IMR-90 (cell line): ENCODE data around the gene TTC28. TPM values are rescaled to one million over a fixed set of nuclear protein-coding genes. Genes with fewer than 3 reads are reported as not detected.
A peak's percentile ranks its signal among the peaks of the same experiment; 100 is the strongest.

ENCODE experiments used
- ATAC-seq: fragments of 200-7000 bp; cut with Tn5 transposase; 2 replicates; pipeline ENCODE4 v1.9.1; 2020; ENCODE audit warnings: low read depth, mild to moderate bottlenecking, moderate library complexity
- BruUV-seq: library from RNA; stranded (reverse); fragments of 400-500 nt; replicated peaks from 2 replicates; lab custom pipeline; 2021; lab: Mats Ljungman, UMichigan
- CTCF ChIA-PET: fragments of 300-600 bp; formaldehyde crosslinking; extraction: SDS; loops from one replicate; lab custom pipeline; 2021; ENCODE audit warnings: antibody characterized with exemption; lab: Yijun Ruan, JAX
- POLR2A ChIA-PET: fragments of 300-600 bp; sonication (Branson Sonifier 250); formaldehyde crosslinking; loops from one replicate; lab custom pipeline; 2022; ENCODE audit warnings: antibody characterized with exemption; ENCODE audit not compliant: unreplicated experiment; lab: Charles Lee
- DNase-seq: peaks from one replicate; pipeline ENCODE4 v3.0.0; 2013
- H2AFZ ChIP-seq: replicated peaks from 2 replicates; pipeline ENCODE3; 2013; ENCODE audit warnings: low read length, mild to moderate bottlenecking; ENCODE audit not compliant: poor library complexity
- H2AK5ac ChIP-seq: 2 replicates; pipeline ENCODE4 v1.6.1; 2013; ENCODE audit warnings: low read depth, low read length, inconsistent platforms
- H2AK9ac ChIP-seq: replicated peaks from 2 replicates; pipeline ENCODE3; 2013; ENCODE audit warnings: mild to moderate bottlenecking, low read depth, low read length, moderate library complexity; ENCODE audit not compliant: poor library complexity
- H2BK120ac ChIP-seq: 2 replicates; pipeline ENCODE4 v1.6.1; 2013; ENCODE audit warnings: low read depth, low read length, inconsistent platforms
- H2BK15ac ChIP-seq: 3 replicates; pipeline ENCODE4 v1.6.1; 2013; ENCODE audit warnings: low read depth, low read length, inconsistent platforms
- H2BK20ac ChIP-seq: 2 replicates; pipeline ENCODE4 v1.6.1; 2013; ENCODE audit warnings: low read depth, mild to moderate bottlenecking, inconsistent platforms, low read length, moderate library complexity
- H2BK5ac ChIP-seq: 2 replicates; pipeline ENCODE4 v1.6.1; 2013; ENCODE audit warnings: mild to moderate bottlenecking, low read depth, low read length, inconsistent platforms; ENCODE audit not compliant: poor library complexity, severe bottlenecking
- H3K14ac ChIP-seq: replicated peaks from 2 replicates; pipeline ENCODE4 v1.6.1; 2013; ENCODE audit warnings: low read depth, low read length, inconsistent platforms
- H3K18ac ChIP-seq: 2 replicates; pipeline ENCODE4 v1.6.1; 2013; ENCODE audit warnings: low read depth, low read length, control low read depth
- H3K23ac ChIP-seq: 2 replicates; pipeline ENCODE4 v1.6.1; 2013; ENCODE audit warnings: low read depth, low read length, inconsistent platforms
- H3K27ac ChIP-seq: 2 replicates; pipeline ENCODE4 v1.5.1; 2013; ENCODE audit warnings: mild to moderate bottlenecking, control low read depth, low read length; ENCODE audit not compliant: insufficient read depth
- H3K27me3 ChIP-seq: 2 replicates; pipeline ENCODE4 v1.6.1; 2013; ENCODE audit warnings: low read length; ENCODE audit not compliant: control insufficient read depth, insufficient read depth
- H3K36me3 ChIP-seq: 2 replicates; pipeline ENCODE4 v1.6.1; 2013; ENCODE audit warnings: low read length, mixed read lengths; ENCODE audit not compliant: control insufficient read depth, insufficient read depth
- H3K4ac ChIP-seq: 2 replicates; pipeline ENCODE4 v1.6.1; 2013; ENCODE audit warnings: low read depth, low read length, inconsistent platforms
- H3K4me1 ChIP-seq: 2 replicates; pipeline ENCODE4 v1.6.1; 2013; ENCODE audit warnings: low read length, mixed read lengths; ENCODE audit not compliant: control insufficient read depth, insufficient read depth
- H3K4me2 ChIP-seq: 2 replicates; pipeline ENCODE4 v1.6.1; 2013; ENCODE audit warnings: low read depth, mild to moderate bottlenecking, control low read depth, low read length, moderate library complexity
- H3K4me3 ChIP-seq: 2 replicates; pipeline ENCODE4 v1.5.1; 2013; ENCODE audit warnings: low read depth, mild to moderate bottlenecking, control low read depth, low read length, moderate library complexity; ENCODE audit not compliant: insufficient read depth
- H3K56ac ChIP-seq: 2 replicates; pipeline ENCODE4 v1.6.1; 2013; ENCODE audit warnings: low read length, inconsistent platforms; ENCODE audit not compliant: insufficient read depth; ENCODE audit errors: extremely low read depth
- H3K79me1 ChIP-seq, 2 experiments: 2 replicates each; pipeline ENCODE4 v1.6.1; 2013; ENCODE audit warnings: low read length in 2 of 2, inconsistent platforms in 1 of 2, low read depth in 1 of 2
- H3K9ac ChIP-seq: 2 replicates; pipeline ENCODE4 v1.6.1; 2013; ENCODE audit warnings: low read depth, low read length, control low read depth
- H3K9me1 ChIP-seq: 2 replicates; pipeline ENCODE4 v1.6.1; 2013; ENCODE audit warnings: low read length, inconsistent platforms; ENCODE audit not compliant: insufficient read depth
- H3K9me3 ChIP-seq: 2 replicates; pipeline ENCODE4 v1.6.1; 2013; ENCODE audit warnings: low read length; ENCODE audit not compliant: control insufficient read depth, insufficient read depth
- H4K20me1 ChIP-seq: 2 replicates; pipeline ENCODE4 v1.6.1; 2013; ENCODE audit warnings: low read length, inconsistent platforms; ENCODE audit not compliant: insufficient read depth
- H4K5ac ChIP-seq: 2 replicates; pipeline ENCODE4 v1.6.1; 2013; ENCODE audit warnings: mild to moderate bottlenecking, low read depth, low read length, control low read depth
- H4K8ac ChIP-seq, 2 experiments: 2 replicates each; pipeline ENCODE4 v1.6.1; 2013; ENCODE audit warnings: low read depth in 2 of 2, low read length in 2 of 2, control low read depth in 1 of 2, inconsistent platforms in 1 of 2
- H4K91ac ChIP-seq: 2 replicates; pipeline ENCODE4 v1.6.1; 2013; ENCODE audit warnings: low read depth, low read length, inconsistent platforms; ENCODE audit not compliant: insufficient read depth
- FOS ChIP-seq: fragments of 150-350 bp; IDR thresholded peaks from 2 replicates; pipeline ENCODE4 v1.6.1; 2016; ENCODE audit warnings: low read depth, low read length
- MAFK ChIP-seq: IDR thresholded peaks from 2 replicates; pipeline ENCODE4 v1.6.1; 2012; ENCODE audit warnings: low read depth, low read length, improper control_type of control experiment
- WGBS, 2 experiments: methylation state at CpG; one replicate each; pipeline versions ENCODE4 v1.1.5 to v1.1.7; 2013; ENCODE audit warnings: missing lambda C conversion rate in 2 of 2; ENCODE audit not compliant: insufficient read length in 1 of 2; ENCODE audit errors: extremely low coverage in 2 of 2; 5-methylcytosine and 5-hydroxymethylcytosine counted together
- dilution Hi-C: fragments of 300-500 bp; cut with HindIII; formaldehyde crosslinking; loops from one replicate; pipeline ENCODE4 v1.14.3; 2018; ENCODE audit warnings: low sequenced_read_pairs; ENCODE audit not compliant: unreplicated experiment
- in situ Hi-C: fragments of 300-500 bp; cut with MboI; formaldehyde crosslinking; loops from 3 replicates; pipeline ENCODE4 v1.14.3; 2019; ENCODE audit warnings: low sequenced_read_pairs, inconsistent platforms, mixed read lengths
- intact Hi-C: fragments of 100-400 bp; cut with micrococcal nuclease; formaldehyde crosslinking; loops from 2 replicates; pipeline ENCODE4 v1.10.0; 2022
- polyA plus RNA-seq, 3 experiments: library from polyadenylated mRNA; depleted of rRNA; stranded (reverse); fragments of >200 nt; gene quantifications; 2 replicates each; pipeline ENCODE4 v1.2.3, GENCODE V29; 2012; ENCODE audit warnings: low replicate concordance in 1 of 3
- total RNA-seq: library from RNA; depleted of rRNA; stranded (reverse); fragments of >200 nt; gene quantifications from 2 replicates; pipeline ENCODE4 v1.2.3, GENCODE V29; 2012

Gene TTC28
- total and polyA plus RNA-seq, 2 of the 4 experiments (the other 2 are of a cell fraction): 5.6 to 13.3 TPM

- no TSS peak for BruUV-seq
- Histone ChIP-seq H3K27me3 (no peaks in the 10 kb centered on the region), H2AK9ac (no peak overlapping the region), H3K23ac (no peak overlapping the region), H2AFZ (no peak overlapping the region), H2BK15ac (no peak overlapping the region), H4K5ac (no peak overlapping the region), H3K9me1 (no peaks in the 10 kb centered on the region), H3K4me2 (no peak overlapping the region), H4K20me1 (no peaks in the 10 kb centered on the region), H2BK120ac (no peak overlapping the region), H3K18ac (no peak overlapping the region), H4K91ac (no peak overlapping the region), H4K8ac (no peak overlapping the region), H3K79me1 (no peaks in the 10 kb centered on the region), H3K27ac (no peak overlapping the region), H3K4ac (no peak overlapping the region), H3K56ac (no peak overlapping the region), H3K36me3 (no peaks in the 10 kb centered on the region), H3K4me1 (peaks cover 2% of the 10 kb centered on the region; the same call in 1 of the 2 replicates), H3K4me3 (no peak overlapping the region), H3K9me3 (no peaks in the 10 kb centered on the region), H2BK20ac (no peak overlapping the region), H3K9ac (no peak overlapping the region), H3K14ac (no peak overlapping the region), H2AK5ac (no peak overlapping the region), H2BK5ac (no peak overlapping the region)
- TF ChIP-seq MAFK (no peak), FOS (no peak)
- in situ Hi-C loops (no loop called here), intact Hi-C loops (no loop called here), dilution Hi-C loops (no loop called here)
- WGBS, 2 experiments: no CpG with 5 or more reads among the region's 1 CpG
- CTCF ChIA-PET: no interaction called here
- ATAC-seq (no peak; the same call in 1 of the 2 replicates), DNase-seq (peak; percentile 28)
- POLR2A ChIA-PET: no interaction called here
Measured at GRCh38 chr22:28332410-28332809, 347.2 kb downstream of the TTC28 start.
